ENCODE results near the gene WIPI1. TPM values are rescaled to one million over a fixed set of nuclear protein-coding genes. Genes with fewer than 3 reads are reported as not detected.

The WIPI1 gene
- total and polyA plus RNA-seq, 9 of the 15 experiments (the other 6 are each of a cell fraction or from before 2014, with no cell fraction given): 3.7 to 23.5 (median 11.8) TPM

DNA sequence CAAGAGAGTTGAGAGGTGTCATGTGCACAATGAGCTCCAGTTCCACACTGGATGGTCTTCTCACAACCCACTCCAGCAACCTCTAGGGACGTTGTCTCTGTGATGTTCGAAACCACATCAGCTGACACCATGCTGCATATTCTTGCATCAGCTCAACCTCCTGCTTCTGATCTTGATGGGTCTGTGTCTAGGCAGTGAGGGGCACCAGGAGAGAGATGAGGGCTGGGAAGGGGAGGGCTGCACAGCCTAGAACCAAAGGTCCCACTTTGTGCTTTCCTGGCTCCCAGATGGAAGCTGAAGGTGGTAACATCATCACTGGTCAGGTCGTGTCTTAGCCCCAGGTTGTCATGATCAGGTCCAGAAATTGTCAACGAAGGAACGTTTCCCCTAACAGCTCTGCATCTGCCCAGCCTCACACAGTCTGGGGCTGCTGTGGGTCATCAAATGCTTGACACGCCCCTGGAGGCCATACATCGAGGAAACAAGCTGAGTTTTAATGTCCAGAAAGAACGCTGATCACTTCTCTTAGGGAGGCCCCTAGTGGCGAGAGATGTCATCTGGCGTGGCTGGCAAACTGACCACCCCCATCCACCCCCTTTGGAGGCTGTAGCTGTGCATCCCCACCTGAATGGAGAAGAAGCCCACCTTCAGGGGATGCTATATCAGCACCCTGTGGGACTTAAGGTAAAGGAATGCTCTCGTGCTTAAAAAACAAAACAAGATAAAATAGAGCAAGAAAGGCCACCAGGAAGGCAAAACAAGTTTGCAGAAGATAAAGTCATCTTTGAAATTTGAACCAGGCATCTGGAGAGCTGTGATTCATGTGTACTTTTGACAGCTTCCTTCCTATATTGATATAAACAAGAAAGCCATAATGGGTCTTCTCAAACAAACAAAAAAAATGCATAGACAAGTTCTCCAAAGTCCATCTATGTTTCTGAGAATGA lies 58.3 kb downstream of the WIPI1 start (continued):
- TF ChIP-seq, protein P1, sequence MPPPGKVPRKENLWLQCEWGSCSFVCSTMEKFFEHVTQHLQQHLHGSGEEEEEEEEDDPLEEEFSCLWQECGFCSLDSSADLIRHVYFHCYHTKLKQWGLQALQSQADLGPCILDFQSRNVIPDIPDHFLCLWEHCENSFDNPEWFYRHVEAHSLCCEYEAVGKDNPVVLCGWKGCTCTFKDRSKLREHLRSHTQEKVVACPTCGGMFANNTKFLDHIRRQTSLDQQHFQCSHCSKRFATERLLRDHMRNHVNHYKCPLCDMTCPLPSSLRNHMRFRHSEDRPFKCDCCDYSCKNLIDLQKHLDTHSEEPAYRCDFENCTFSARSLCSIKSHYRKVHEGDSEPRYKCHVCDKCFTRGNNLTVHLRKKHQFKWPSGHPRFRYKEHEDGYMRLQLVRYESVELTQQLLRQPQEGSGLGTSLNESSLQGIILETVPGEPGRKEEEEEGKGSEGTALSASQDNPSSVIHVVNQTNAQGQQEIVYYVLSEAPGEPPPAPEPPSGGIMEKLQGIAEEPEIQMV (tag; conservative IDR thresholded peaks at IDR 0.05; ENCODE audit: low read depth): no peak
- TF ChIP-seq, protein P2, sequence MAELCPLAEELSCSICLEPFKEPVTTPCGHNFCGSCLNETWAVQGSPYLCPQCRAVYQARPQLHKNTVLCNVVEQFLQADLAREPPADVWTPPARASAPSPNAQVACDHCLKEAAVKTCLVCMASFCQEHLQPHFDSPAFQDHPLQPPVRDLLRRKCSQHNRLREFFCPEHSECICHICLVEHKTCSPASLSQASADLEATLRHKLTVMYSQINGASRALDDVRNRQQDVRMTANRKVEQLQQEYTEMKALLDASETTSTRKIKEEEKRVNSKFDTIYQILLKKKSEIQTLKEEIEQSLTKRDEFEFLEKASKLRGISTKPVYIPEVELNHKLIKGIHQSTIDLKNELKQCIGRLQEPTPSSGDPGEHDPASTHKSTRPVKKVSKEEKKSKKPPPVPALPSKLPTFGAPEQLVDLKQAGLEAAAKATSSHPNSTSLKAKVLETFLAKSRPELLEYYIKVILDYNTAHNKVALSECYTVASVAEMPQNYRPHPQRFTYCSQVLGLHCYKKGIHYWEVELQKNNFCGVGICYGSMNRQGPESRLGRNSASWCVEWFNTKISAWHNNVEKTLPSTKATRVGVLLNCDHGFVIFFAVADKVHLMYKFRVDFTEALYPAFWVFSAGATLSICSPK (IDR thresholded peaks at IDR 0.05; ENCODE audit: borderline replicate concordance): no peak
- no peak for TF ChIP-seq ZNF584 (CRISPR knock-in tag; IDR thresholded peaks at IDR 0.05; ENCODE audit: low read depth)
- TF ChIP-seq, protein P3, sequence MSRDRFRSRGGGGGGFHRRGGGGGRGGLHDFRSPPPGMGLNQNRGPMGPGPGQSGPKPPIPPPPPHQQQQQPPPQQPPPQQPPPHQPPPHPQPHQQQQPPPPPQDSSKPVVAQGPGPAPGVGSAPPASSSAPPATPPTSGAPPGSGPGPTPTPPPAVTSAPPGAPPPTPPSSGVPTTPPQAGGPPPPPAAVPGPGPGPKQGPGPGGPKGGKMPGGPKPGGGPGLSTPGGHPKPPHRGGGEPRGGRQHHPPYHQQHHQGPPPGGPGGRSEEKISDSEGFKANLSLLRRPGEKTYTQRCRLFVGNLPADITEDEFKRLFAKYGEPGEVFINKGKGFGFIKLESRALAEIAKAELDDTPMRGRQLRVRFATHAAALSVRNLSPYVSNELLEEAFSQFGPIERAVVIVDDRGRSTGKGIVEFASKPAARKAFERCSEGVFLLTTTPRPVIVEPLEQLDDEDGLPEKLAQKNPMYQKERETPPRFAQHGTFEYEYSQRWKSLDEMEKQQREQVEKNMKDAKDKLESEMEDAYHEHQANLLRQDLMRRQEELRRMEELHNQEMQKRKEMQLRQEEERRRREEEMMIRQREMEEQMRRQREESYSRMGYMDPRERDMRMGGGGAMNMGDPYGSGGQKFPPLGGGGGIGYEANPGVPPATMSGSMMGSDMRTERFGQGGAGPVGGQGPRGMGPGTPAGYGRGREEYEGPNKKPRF (IDR thresholded peaks at IDR 0.05; ENCODE audit: low read depth, low read length): no peak
- TF ChIP-seq TAL1 (IDR thresholded peaks at IDR 0.05): no peak
- TF ChIP-seq ZNF785 (CRISPR knock-in tag; IDR thresholded peaks at IDR 0.05): no peak
- TF ChIP-seq HDAC1 (IDR thresholded peaks at IDR 0.05): no peak
- TF ChIP-seq MCM5 (IDR thresholded peaks at IDR 0.05; ENCODE audit: low read depth): no peak
- peak; percentile 46 for TF ChIP-seq CTBP1 (IDR thresholded peaks at IDR 0.05; ENCODE audit: borderline replicate concordance)
- TF ChIP-seq, protein P4, sequence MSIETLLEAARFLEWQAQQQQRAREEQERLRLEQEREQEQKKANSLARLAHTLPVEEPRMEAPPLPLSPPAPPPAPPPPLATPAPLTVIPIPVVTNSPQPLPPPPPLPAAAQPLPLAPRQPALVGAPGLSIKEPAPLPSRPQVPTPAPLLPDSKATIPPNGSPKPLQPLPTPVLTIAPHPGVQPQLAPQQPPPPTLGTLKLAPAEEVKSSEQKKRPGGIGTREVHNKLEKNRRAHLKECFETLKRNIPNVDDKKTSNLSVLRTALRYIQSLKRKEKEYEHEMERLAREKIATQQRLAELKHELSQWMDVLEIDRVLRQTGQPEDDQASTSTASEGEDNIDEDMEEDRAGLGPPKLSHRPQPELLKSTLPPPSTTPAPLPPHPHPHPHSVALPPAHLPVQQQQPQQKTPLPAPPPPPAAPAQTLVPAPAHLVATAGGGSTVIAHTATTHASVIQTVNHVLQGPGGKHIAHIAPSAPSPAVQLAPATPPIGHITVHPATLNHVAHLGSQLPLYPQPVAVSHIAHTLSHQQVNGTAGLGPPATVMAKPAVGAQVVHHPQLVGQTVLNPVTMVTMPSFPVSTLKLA (conservative IDR thresholded peaks at IDR 0.05): no peak
- TF ChIP-seq XRCC3 (IDR thresholded peaks at IDR 0.05): no peak
- TF ChIP-seq MTA2 (IDR thresholded peaks at IDR 0.05; ENCODE audit: low read depth): no peak
- no peak for TF ChIP-seq MCM3 (IDR thresholded peaks at IDR 0.05)
- no peak for TF ChIP-seq XRCC5 (IDR thresholded peaks at IDR 0.05; ENCODE audit: low read depth, low read length)
- TF ChIP-seq ETV1 (tag; conservative IDR thresholded peaks at IDR 0.05; ENCODE audit: low read depth): peak; percentile 61; the same call in 1 of the 2 replicates
- TF ChIP-seq, protein P5, sequence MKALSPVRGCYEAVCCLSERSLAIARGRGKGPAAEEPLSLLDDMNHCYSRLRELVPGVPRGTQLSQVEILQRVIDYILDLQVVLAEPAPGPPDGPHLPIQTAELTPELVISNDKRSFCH (CRISPR knock-in tag; IDR thresholded peaks at IDR 0.05): no peak
- TF ChIP-seq, protein P5 (tag; IDR thresholded peaks at IDR 0.05): no peak
- TF ChIP-seq ILF3 (IDR thresholded peaks at IDR 0.05; ENCODE audit: borderline replicate concordance): no peak
- 0 out of 2 replicates have a peak, but pooled peaks have one; percentile 21 for TF ChIP-seq CC2D1A (IDR thresholded peaks at IDR 0.05)
- TF ChIP-seq SRSF3 (IDR thresholded peaks at IDR 0.05; ENCODE audit: insufficient read depth, low read length): no peak
- no peak for TF ChIP-seq ZNF121 (CRISPR knock-in tag; conservative IDR thresholded peaks at IDR 0.05)

Data from K562 (cell line).